ENCODE data around the gene GNB4.

Gene GNB4

DNA sequence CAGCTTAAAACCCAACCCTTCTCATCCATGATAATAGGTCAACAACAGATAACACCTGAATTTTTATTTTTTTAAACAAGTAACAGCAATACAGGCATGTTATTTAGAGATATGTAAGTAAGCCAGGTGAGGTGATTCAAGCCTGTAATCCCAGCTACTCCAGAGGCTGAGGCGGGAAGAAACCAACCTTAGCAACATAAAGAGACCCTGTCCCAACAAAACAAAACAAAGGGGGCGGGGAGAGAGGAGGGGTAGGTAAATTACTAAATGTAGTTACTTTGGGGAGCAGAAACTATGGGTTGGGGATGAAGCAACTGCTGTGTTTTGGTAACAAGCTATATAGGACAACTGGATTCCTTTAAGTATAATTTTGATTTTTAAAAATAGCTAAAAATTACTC lies 47.0 kb downstream of the GNB4 start:
- no peak overlapping the region for H3K27ac ChIP-seq (ENCODE audit: low read length)
- no peak overlapping the region for H3K4me2 ChIP-seq (ENCODE audit: low read length)
- H3K4me3 ChIP-seq (ENCODE audit: low read length): no peak overlapping the region
- no peaks in the 10 kb centered on the region for H3K27me3 ChIP-seq (ENCODE audit: low read depth, low read length)
- TF ChIP-seq, protein P1, sequence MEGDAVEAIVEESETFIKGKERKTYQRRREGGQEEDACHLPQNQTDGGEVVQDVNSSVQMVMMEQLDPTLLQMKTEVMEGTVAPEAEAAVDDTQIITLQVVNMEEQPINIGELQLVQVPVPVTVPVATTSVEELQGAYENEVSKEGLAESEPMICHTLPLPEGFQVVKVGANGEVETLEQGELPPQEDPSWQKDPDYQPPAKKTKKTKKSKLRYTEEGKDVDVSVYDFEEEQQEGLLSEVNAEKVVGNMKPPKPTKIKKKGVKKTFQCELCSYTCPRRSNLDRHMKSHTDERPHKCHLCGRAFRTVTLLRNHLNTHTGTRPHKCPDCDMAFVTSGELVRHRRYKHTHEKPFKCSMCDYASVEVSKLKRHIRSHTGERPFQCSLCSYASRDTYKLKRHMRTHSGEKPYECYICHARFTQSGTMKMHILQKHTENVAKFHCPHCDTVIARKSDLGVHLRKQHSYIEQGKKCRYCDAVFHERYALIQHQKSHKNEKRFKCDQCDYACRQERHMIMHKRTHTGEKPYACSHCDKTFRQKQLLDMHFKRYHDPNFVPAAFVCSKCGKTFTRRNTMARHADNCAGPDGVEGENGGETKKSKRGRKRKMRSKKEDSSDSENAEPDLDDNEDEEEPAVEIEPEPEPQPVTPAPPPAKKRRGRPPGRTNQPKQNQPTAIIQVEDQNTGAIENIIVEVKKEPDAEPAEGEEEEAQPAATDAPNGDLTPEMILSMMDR (IDR thresholded peaks at IDR 0.05; ENCODE audit: low read depth, low read length): no peak
- no peak for TF ChIP-seq EZH2phosphoT487 (IDR thresholded peaks at IDR 0.05; ENCODE audit: low read depth)
- H2AFZ ChIP-seq (ENCODE audit: low read depth, low read length): no peak overlapping the region
- no peak overlapping the region for H3K9ac ChIP-seq (ENCODE audit: low read length)
- no peaks in the 10 kb centered on the region for H4K20me1 ChIP-seq (ENCODE audit: insufficient read depth, low read length)
- no peaks in the 10 kb centered on the region for H3K79me2 ChIP-seq (ENCODE audit: low read length)
- no peaks in the 10 kb centered on the region for H3K9me3 ChIP-seq (ENCODE audit: insufficient read depth, low read length)
- H3K36me3 ChIP-seq (replicated peaks; ENCODE audit: low read depth, low read length): peaks cover 13% of the 10 kb centered on the region
- H3K4me1 ChIP-seq (ENCODE audit: low read length): no peaks in the 10 kb centered on the region

DNA sequence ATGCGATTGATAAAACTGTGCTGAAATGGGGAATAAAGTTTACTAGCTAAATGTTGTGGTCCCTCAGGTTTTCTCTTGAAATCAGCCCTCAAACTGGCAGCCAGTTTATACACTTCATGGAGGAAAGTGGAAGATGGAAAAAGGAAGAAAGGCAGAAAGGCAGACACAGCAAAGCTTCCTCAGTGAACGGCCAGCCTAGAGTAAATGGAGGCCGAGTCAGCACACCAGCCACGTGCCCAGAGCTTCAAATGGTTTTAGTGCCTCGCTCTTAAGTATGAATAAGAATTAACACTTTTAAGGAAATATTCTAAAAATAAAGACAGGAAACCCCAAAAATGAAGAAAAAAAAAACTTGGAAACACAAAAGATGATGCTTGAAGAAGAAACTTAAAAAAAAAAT lies 48.3 kb downstream of the GNB4 start:
- Histone ChIP-seq H3K79me2 (ENCODE audit: low read length) (no peaks in the 10 kb centered on the region), H3K27me3 (ENCODE audit: low read depth, low read length) (no peaks in the 10 kb centered on the region), H3K9ac (ENCODE audit: low read length) (no peak overlapping the region), H3K4me3 (ENCODE audit: low read length) (no peak overlapping the region), H3K36me3 (replicated peaks; ENCODE audit: low read depth, low read length) (peaks cover 13% of the 10 kb centered on the region), H2AFZ (ENCODE audit: low read depth, low read length) (no peak overlapping the region), H4K20me1 (ENCODE audit: insufficient read depth, low read length) (no peaks in the 10 kb centered on the region), H3K4me2 (ENCODE audit: low read length) (no peak overlapping the region), H3K4me1 (ENCODE audit: low read length) (no peaks in the 10 kb centered on the region), H3K9me3 (ENCODE audit: insufficient read depth, low read length) (no peaks in the 10 kb centered on the region), H3K27ac (ENCODE audit: low read length) (no peak overlapping the region)
- no peak for TF ChIP-seq EZH2phosphoT487 (IDR thresholded peaks at IDR 0.05; ENCODE audit: low read depth)
- TF ChIP-seq, protein P1 (IDR thresholded peaks at IDR 0.05; ENCODE audit: low read depth, low read length): no peak

DNA sequence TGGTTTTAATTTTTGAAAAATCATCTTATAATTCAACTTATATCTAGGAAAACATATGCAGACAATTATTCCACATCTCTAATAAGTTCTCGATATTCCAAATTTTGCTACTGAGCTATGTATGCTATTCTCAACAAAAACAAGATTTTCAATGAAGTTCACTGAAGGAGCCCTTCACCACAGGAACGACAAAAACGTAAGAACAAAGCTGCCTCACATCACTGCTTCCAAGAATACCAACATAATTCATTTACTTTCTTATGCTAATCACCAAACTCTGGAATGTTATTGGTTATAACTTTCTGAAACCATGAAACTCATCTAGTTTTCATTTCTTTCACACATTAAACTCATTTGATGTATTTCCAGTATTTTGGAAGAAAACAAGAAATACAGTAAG lies 49.7 kb downstream of the GNB4 start:
- Histone ChIP-seq H3K9ac (ENCODE audit: low read length) (no peak overlapping the region), H3K4me1 (ENCODE audit: low read length) (no peaks in the 10 kb centered on the region), H2AFZ (ENCODE audit: low read depth, low read length) (no peak overlapping the region), H3K9me3 (ENCODE audit: insufficient read depth, low read length) (no peaks in the 10 kb centered on the region), H3K4me2 (ENCODE audit: low read length) (no peak overlapping the region), H3K27ac (ENCODE audit: low read length) (no peak overlapping the region), H3K79me2 (ENCODE audit: low read length) (no peaks in the 10 kb centered on the region), H4K20me1 (ENCODE audit: insufficient read depth, low read length) (no peaks in the 10 kb centered on the region), H3K36me3 (replicated peaks; ENCODE audit: low read depth, low read length) (peaks cover 18% of the 10 kb centered on the region), H3K27me3 (ENCODE audit: low read depth, low read length) (no peaks in the 10 kb centered on the region), H3K4me3 (ENCODE audit: low read length) (no peak overlapping the region)
- TF ChIP-seq EZH2phosphoT487 (IDR thresholded peaks at IDR 0.05; ENCODE audit: low read depth): no peak
- TF ChIP-seq, protein P1 (IDR thresholded peaks at IDR 0.05; ENCODE audit: low read depth, low read length): no peak

DNA sequence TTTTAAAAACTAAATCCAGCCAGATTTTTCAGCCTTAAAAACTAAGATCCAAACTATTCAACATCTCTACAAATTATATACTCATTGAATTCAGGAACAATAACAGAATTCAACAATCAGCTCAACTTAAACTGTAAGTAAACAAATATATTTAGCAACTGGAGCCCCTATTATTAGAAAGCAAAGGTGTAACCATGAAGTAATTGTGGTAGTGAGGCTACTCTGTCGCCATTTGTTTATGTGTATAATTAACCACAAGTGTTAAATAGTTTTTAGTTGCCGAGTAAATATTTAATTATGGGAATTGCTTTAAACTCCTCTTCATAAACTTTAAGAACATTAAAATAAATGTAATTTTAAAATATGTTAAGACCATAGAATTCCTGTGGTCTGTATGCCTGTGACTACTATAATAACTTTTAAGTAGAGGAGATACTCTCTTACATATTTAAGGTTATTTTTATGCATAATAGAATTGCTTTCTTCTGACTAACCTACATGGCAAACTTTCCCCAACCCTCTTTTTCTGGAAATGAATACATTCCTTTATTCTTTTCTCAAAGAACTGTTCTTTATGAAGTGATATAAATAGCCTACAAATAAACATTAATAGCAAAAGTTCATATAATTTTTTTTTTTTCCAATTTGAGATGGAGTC lies 52.6 kb downstream of the GNB4 start:
- H3K27me3 ChIP-seq (ENCODE audit: low read depth, low read length): no peaks in the 10 kb centered on the region
- no peak overlapping the region for H3K27ac ChIP-seq (ENCODE audit: low read length)
- H4K20me1 ChIP-seq (ENCODE audit: insufficient read depth, low read length): no peaks in the 10 kb centered on the region
- H3K9ac ChIP-seq (ENCODE audit: low read length): no peak overlapping the region
- no peaks in the 10 kb centered on the region for H3K9me3 ChIP-seq (ENCODE audit: insufficient read depth, low read length)
- H3K4me3 ChIP-seq (ENCODE audit: low read length): no peak overlapping the region
- H3K4me2 ChIP-seq (ENCODE audit: low read length): no peak overlapping the region
- no peak for TF ChIP-seq EZH2phosphoT487 (IDR thresholded peaks at IDR 0.05; ENCODE audit: low read depth)
- no peaks in the 10 kb centered on the region for H3K79me2 ChIP-seq (ENCODE audit: low read length)
- no peak overlapping the region for H2AFZ ChIP-seq (ENCODE audit: low read depth, low read length)
- peaks cover 27% of the 10 kb centered on the region for H3K36me3 ChIP-seq (replicated peaks; ENCODE audit: low read depth, low read length)
- H3K4me1 ChIP-seq (ENCODE audit: low read length): no peaks in the 10 kb centered on the region
